DOHH2 (cell line): Measurements from ENCODE around the gene AQP11.

Experiments used
- H3F3A ChIP-seq: fragments of 200-600 bp; sonication (generic), shearing (Covaris generic); 2 replicates; pipeline ENCODE4 v1.6.0; 2016; ENCODE audit warnings: antibody characterized with exemption, mild to moderate bottlenecking; ENCODE audit not compliant: control insufficient read depth, insufficient read depth
- H3K27ac ChIP-seq: fragments of 200-600 bp; sonication (generic); 2 replicates; pipeline ENCODE4 v1.5.1; 2014; ENCODE audit warnings: low read depth, mild to moderate bottlenecking, low read length, moderate library complexity
- H3K27me3 ChIP-seq: fragments of 200-600 bp; sonication (generic); 2 replicates; pipeline ENCODE4 v1.6.1; 2014; ENCODE audit warnings: mild to moderate bottlenecking, low read length, mixed read lengths; ENCODE audit not compliant: control insufficient read depth
- H3K36me3 ChIP-seq: fragments of 200-600 bp; sonication (generic); 2 replicates; pipeline ENCODE4 v1.6.1; 2014; ENCODE audit warnings: mild to moderate bottlenecking, low read length, moderate library complexity, mixed read lengths; ENCODE audit not compliant: control insufficient read depth
- H3K4me1 ChIP-seq: fragments of 200-600 bp; sonication (generic); 2 replicates; pipeline ENCODE4 v1.6.1; 2014; ENCODE audit warnings: mild to moderate bottlenecking, low read length, mixed read lengths; ENCODE audit not compliant: control insufficient read depth
- H3K4me2 ChIP-seq: fragments of 200-600 bp; sonication (generic); 2 replicates; pipeline ENCODE4 v1.6.0; 2014; ENCODE audit warnings: mild to moderate bottlenecking, low read length, moderate library complexity
- H3K4me3 ChIP-seq: fragments of 200-600 bp; sonication (generic); 2 replicates; pipeline ENCODE4 v1.5.1; 2014; ENCODE audit warnings: mild to moderate bottlenecking, low read length, mixed read lengths
- H3K79me2 ChIP-seq: fragments of 200-600 bp; sonication (generic); 2 replicates; pipeline ENCODE4 v1.6.1; 2014; ENCODE audit warnings: mild to moderate bottlenecking, low read length, mixed read lengths; ENCODE audit not compliant: control insufficient read depth
- H3K9me2 ChIP-seq: fragments of 200-600 bp; sonication (generic); replicated peaks from 2 replicates; pipeline ENCODE4 v1.6.1; 2014; ENCODE audit warnings: mild to moderate bottlenecking, low read length, mixed read lengths; ENCODE audit not compliant: control insufficient read depth
- H3K9me3 ChIP-seq: fragments of 200-600 bp; sonication (generic); 2 replicates; pipeline ENCODE4 v1.6.1; 2014; ENCODE audit warnings: antibody characterized with exemption, low read length, mixed read lengths; ENCODE audit not compliant: control insufficient read depth, insufficient read depth
- H4K20me1 ChIP-seq: fragments of 200-600 bp; sonication (generic); 2 replicates; pipeline ENCODE4 v1.6.0; 2014; ENCODE audit warnings: low read depth, mild to moderate bottlenecking, antibody characterized with exemption, low read length, moderate library complexity; ENCODE audit not compliant: control insufficient read depth, insufficient read depth
- EZH2phosphoT487 ChIP-seq: fragments of 200-600 bp; sonication (generic); IDR thresholded peaks from 2 replicates; pipeline ENCODE4 v1.6.1; 2017; ENCODE audit warnings: borderline replicate concordance, mild to moderate bottlenecking, antibody characterized with exemption, low read length, moderate library complexity, mixed read lengths
- TF ChIP-seq, protein P1 (sequence below): fragments of 200-600 bp; sonication (generic); IDR thresholded peaks from one replicate; pipeline ENCODE4 v1.5.1; 2014; ENCODE audit warnings: antibody characterized with exemption, mild to moderate bottlenecking, low read depth, low read length; ENCODE audit not compliant: poor library complexity, severe bottlenecking

AQP11 gene

GRCh38 chr11:77592727-77593126, 3.0 kb downstream of the AQP11 start:
- no peaks in the 10 kb centered on the region for H3F3A ChIP-seq
- no peaks in the 10 kb centered on the region for H3K9me3 ChIP-seq
- no peak overlapping the region for H3K4me2 ChIP-seq
- peaks cover 15% of the 10 kb centered on the region for H3K4me1 ChIP-seq
- no peak overlapping the region for H3K4me3 ChIP-seq
- H3K27ac ChIP-seq, result no peak overlapping the region
- peaks cover 9% of the 10 kb centered on the region for H3K27me3 ChIP-seq
- H3K36me3 ChIP-seq, result no peaks in the 10 kb centered on the region
- no peaks in the 10 kb centered on the region for H3K9me2 ChIP-seq
- no peaks in the 10 kb centered on the region for H4K20me1 ChIP-seq
- no peaks in the 10 kb centered on the region for H3K79me2 ChIP-seq
- TF ChIP-seq, protein P1, sequence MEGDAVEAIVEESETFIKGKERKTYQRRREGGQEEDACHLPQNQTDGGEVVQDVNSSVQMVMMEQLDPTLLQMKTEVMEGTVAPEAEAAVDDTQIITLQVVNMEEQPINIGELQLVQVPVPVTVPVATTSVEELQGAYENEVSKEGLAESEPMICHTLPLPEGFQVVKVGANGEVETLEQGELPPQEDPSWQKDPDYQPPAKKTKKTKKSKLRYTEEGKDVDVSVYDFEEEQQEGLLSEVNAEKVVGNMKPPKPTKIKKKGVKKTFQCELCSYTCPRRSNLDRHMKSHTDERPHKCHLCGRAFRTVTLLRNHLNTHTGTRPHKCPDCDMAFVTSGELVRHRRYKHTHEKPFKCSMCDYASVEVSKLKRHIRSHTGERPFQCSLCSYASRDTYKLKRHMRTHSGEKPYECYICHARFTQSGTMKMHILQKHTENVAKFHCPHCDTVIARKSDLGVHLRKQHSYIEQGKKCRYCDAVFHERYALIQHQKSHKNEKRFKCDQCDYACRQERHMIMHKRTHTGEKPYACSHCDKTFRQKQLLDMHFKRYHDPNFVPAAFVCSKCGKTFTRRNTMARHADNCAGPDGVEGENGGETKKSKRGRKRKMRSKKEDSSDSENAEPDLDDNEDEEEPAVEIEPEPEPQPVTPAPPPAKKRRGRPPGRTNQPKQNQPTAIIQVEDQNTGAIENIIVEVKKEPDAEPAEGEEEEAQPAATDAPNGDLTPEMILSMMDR, result no peak
- TF ChIP-seq EZH2phosphoT487, result no peak

DNA sequence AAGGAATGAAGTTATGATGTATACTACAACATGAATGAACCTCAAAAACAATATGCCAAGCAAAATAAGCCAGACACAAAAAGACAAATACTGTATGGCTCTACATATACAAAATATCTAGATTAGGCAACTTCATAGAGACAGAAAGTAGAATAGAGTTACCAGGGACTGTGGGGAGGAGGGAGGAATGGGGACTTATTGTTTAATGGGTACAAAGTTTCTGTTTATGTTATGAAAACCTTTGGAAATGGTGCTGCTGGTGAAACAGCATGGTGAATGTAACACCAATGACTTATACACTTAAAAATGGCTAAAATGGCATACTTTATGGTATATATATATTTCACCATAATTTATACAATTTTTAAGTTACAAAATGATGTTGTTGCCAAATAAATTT, 4.1 kb downstream of the AQP11 start:
- peaks cover 9% of the 10 kb centered on the region for H3K27me3 ChIP-seq
- no peaks in the 10 kb centered on the region for H3K9me2 ChIP-seq
- H3K4me2 ChIP-seq, result no peak overlapping the region
- H4K20me1 ChIP-seq, result no peaks in the 10 kb centered on the region
- H3K9me3 ChIP-seq, result no peaks in the 10 kb centered on the region
- H3K4me1 ChIP-seq, result peaks cover 14% of the 10 kb centered on the region
- no peak overlapping the region for H3K27ac ChIP-seq
- H3K36me3 ChIP-seq, result no peaks in the 10 kb centered on the region
- H3F3A ChIP-seq, result no peaks in the 10 kb centered on the region
- TF ChIP-seq, protein P1, result no peak
- TF ChIP-seq EZH2phosphoT487, result no peak
- H3K79me2 ChIP-seq, result no peaks in the 10 kb centered on the region
- H3K4me3 ChIP-seq, result no peak overlapping the region

GRCh38 chr11:77596626-77597025, 6.9 kb downstream of the AQP11 start:
- Histone ChIP-seq H3K4me3 (no peak overlapping the region), H3K4me1 (no peaks in the 10 kb centered on the region), H4K20me1 (no peaks in the 10 kb centered on the region), H3K4me2 (no peak overlapping the region), H3K9me3 (no peaks in the 10 kb centered on the region), H3K27ac (no peak overlapping the region), H3K9me2 (no peaks in the 10 kb centered on the region), H3K36me3 (no peaks in the 10 kb centered on the region), H3K79me2 (no peaks in the 10 kb centered on the region), H3K27me3 (no peaks in the 10 kb centered on the region), H3F3A (no peaks in the 10 kb centered on the region)
- TF ChIP-seq, protein P1, result no peak
- no peak for TF ChIP-seq EZH2phosphoT487

GRCh38 chr11:77598195-77598594, 8.4 kb downstream of the AQP11 start:
- H3K4me3 ChIP-seq, result no peak overlapping the region

More at GRCh38 chr11:77598195-77598594, 8.4 kb downstream of the AQP11 start:
- H3F3A ChIP-seq, result no peaks in the 10 kb centered on the region
- H3K4me1 ChIP-seq, result no peaks in the 10 kb centered on the region
- no peaks in the 10 kb centered on the region for H3K27me3 ChIP-seq
- no peaks in the 10 kb centered on the region for H3K79me2 ChIP-seq
- no peaks in the 10 kb centered on the region for H3K9me2 ChIP-seq
- H4K20me1 ChIP-seq, result no peaks in the 10 kb centered on the region
- no peak for TF ChIP-seq EZH2phosphoT487
- H3K9me3 ChIP-seq, result no peaks in the 10 kb centered on the region
- no peaks in the 10 kb centered on the region for H3K36me3 ChIP-seq
- no peak overlapping the region for H3K4me2 ChIP-seq
- H3K27ac ChIP-seq, result no peak overlapping the region
